ENCODE data around the gene C10orf90. TPM values are rescaled to one million over a fixed set of nuclear protein-coding genes. Genes with fewer than 3 reads are reported as not detected.

Gene C10orf90
- total RNA-seq, 4 donors from 2014 or later: 2.1 to 6.5 (median 4.1) TPM

GRCh38 chr10:126663880-126664279 lies 6.6 kb downstream of the C10orf90 start:
- 31% methylated on average over 5 of the region's 5 CpGs for WGBS

GRCh38 chr10:126663328-126663727 lies 7.2 kb downstream of the C10orf90 start:
- no peak overlapping the region for H3K27ac ChIP-seq
- H3K36me3 ChIP-seq: no peaks in the 10 kb centered on the region
- WGBS: 57% methylated on average over 9 of the region's 9 CpGs
- TF ChIP-seq CTCF (IDR thresholded peaks at IDR 0.05): no peak
- no peak for TF ChIP-seq POLR2A (IDR thresholded peaks at IDR 0.05)
- TF ChIP-seq POLR2AphosphoS5 (IDR thresholded peaks at IDR 0.05): no peak
- no peak for TF ChIP-seq EP300 (IDR thresholded peaks at IDR 0.05)
- no peak overlapping the region for H3K4me3 ChIP-seq
- no peaks in the 10 kb centered on the region for H3K27me3 ChIP-seq
- H3K4me1 ChIP-seq: peaks cover 25% of the 10 kb centered on the region
- peak in 1 of 2 donors; percentile 76 for DNase-seq (ENCODE audit: low spot score in 2 of 2)
- H3K9me3 ChIP-seq: no peaks in the 10 kb centered on the region

More at GRCh38 chr10:126663880-126664279, 6.6 kb downstream of the C10orf90 start:
- no peak overlapping the region for H3K27ac ChIP-seq
- TF ChIP-seq CTCF (IDR thresholded peaks at IDR 0.05): no peak
- no peak for TF ChIP-seq EP300 (IDR thresholded peaks at IDR 0.05)
- no peak for TF ChIP-seq POLR2AphosphoS5 (IDR thresholded peaks at IDR 0.05)
- TF ChIP-seq POLR2A (IDR thresholded peaks at IDR 0.05): no peak
- DNase-seq (ENCODE audit: low spot score in 2 of 2): no peak
- no peaks in the 10 kb centered on the region for H3K36me3 ChIP-seq
- no peaks in the 10 kb centered on the region for H3K27me3 ChIP-seq
- H3K4me1 ChIP-seq: peaks cover 25% of the 10 kb centered on the region
- H3K4me3 ChIP-seq: no peak overlapping the region
- H3K9me3 ChIP-seq: no peaks in the 10 kb centered on the region

GRCh38 chr10:126661841-126662515 lies 8.5 kb downstream of the C10orf90 start:
- Histone ChIP-seq H3K9me3 (no peaks in the 10 kb centered on the region), H3K4me3 (no peak overlapping the region), H3K36me3 (no peaks in the 10 kb centered on the region), H3K4me1 (peaks cover 25% of the 10 kb centered on the region), H3K27ac (peak overlapping the region; percentile 55), H3K27me3 (no peaks in the 10 kb centered on the region)
- 48% methylated on average over 4 of the region's 4 CpGs for WGBS
- TF ChIP-seq CTCF (IDR thresholded peaks at IDR 0.05): no peak
- TF ChIP-seq POLR2A (IDR thresholded peaks at IDR 0.05): no peak
- TF ChIP-seq POLR2AphosphoS5 (IDR thresholded peaks at IDR 0.05): no peak
- no peak for TF ChIP-seq EP300 (IDR thresholded peaks at IDR 0.05)
- DNase-seq (ENCODE audit: low spot score in 2 of 2): no peak

- no peak overlapping the region for H3K4me3 ChIP-seq
- TF ChIP-seq EP300 (IDR thresholded peaks at IDR 0.05): no peak
- TF ChIP-seq CTCF (IDR thresholded peaks at IDR 0.05): no peak
- no peak for TF ChIP-seq POLR2A (IDR thresholded peaks at IDR 0.05)
- TF ChIP-seq POLR2AphosphoS5 (IDR thresholded peaks at IDR 0.05): no peak
- no peaks in the 10 kb centered on the region for H3K9me3 ChIP-seq
- no peak overlapping the region for H3K27ac ChIP-seq
- H3K36me3 ChIP-seq: no peaks in the 10 kb centered on the region
- no peaks in the 10 kb centered on the region for H3K27me3 ChIP-seq
- peaks cover 25% of the 10 kb centered on the region for H3K4me1 ChIP-seq
- DNase-seq (ENCODE audit: low spot score in 2 of 2): no peak
- whole genome bisulfite sequencing: 86% methylated on average over 1 of the region's 1 CpG
Measured at GRCh38 chr10:126661356-126661755, 9.1 kb downstream of the C10orf90 start.

- 66% methylated on average over 4 of the region's 4 CpGs for WGBS
- DNase-seq (ENCODE audit: low spot score in 2 of 2): no peak
- Histone ChIP-seq H3K9me3 (no peaks in the 10 kb centered on the region), H3K4me3 (no peak overlapping the region), H3K36me3 (no peaks in the 10 kb centered on the region), H3K4me1 (peaks cover 24% of the 10 kb centered on the region), H3K27ac (no peak overlapping the region), H3K27me3 (no peaks in the 10 kb centered on the region)
- TF ChIP-seq EP300 (IDR thresholded peaks at IDR 0.05) (no peak), POLR2AphosphoS5 (IDR thresholded peaks at IDR 0.05) (no peak)
Measured at GRCh38 chr10:126659750-126660149, 10.7 kb downstream of the C10orf90 start.

All from suprapubic skin (tissue), 4 donors.